ENCODE data around the gene SFRP4. TPM values are rescaled to one million over a fixed set of nuclear protein-coding genes. Genes with fewer than 3 reads are reported as not detected.

SFRP4 gene
- total and polyA plus RNA-seq, 9 of the 15 experiments (the other 6 are each of a cell fraction or from before 2014, with no cell fraction given) = not detected

- TF ChIP-seq CREB1 (IDR thresholded peaks at IDR 0.05) (no peak), CREB1 (CRISPR knock-in tag; IDR thresholded peaks at IDR 0.05) (no peak), POLR3G (IDR thresholded peaks at IDR 0.05; ENCODE audit: extremely low read depth, insufficient read length, insufficient replicate concordance) (no peak), RBBP5 (IDR thresholded peaks at IDR 0.05; ENCODE audit: borderline replicate concordance, insufficient read depth, low read length, poor library complexity, severe bottlenecking) (no peak), HOXB6 (CRISPR knock-in tag; IDR thresholded peaks at IDR 0.05; ENCODE audit: borderline replicate concordance) (no peak), ETV5 (CRISPR knock-in tag; IDR thresholded peaks at IDR 0.05; ENCODE audit: low read depth) (no peak), NBN (IDR thresholded peaks at IDR 0.05; ENCODE audit: low read depth) (no peak), ZNF121 (CRISPR knock-in tag; conservative IDR thresholded peaks at IDR 0.05) (no peak), NFE2 (IDR thresholded peaks at IDR 0.05; ENCODE audit: low read depth) (peak; percentile 78), AFF1 (IDR thresholded peaks at IDR 0.05; ENCODE audit: low read depth in 1 of 2, partially characterized antibody in 2 of 2) (no peak), L3MBTL2 (IDR thresholded peaks at IDR 0.05) (no peak), ATF6 (CRISPR knock-in tag; IDR thresholded peaks at IDR 0.05) (no peak), ZNF280B (CRISPR knock-in tag; IDR thresholded peaks at IDR 0.05) (no peak), EP300 (IDR thresholded peaks at IDR 0.05; ENCODE audit: low read length) (peak; percentile 23; the same call in 1 of the 2 replicates), CXXC5 (CRISPR knock-in tag; IDR thresholded peaks at IDR 0.05) (peak; percentile 30; the same call in 1 of the 2 replicates), PATZ1 (CRISPR knock-in tag; IDR thresholded peaks at IDR 0.05; ENCODE audit: borderline replicate concordance) (no peak), SREBF1 (IDR thresholded peaks at IDR 0.05; ENCODE audit: borderline replicate concordance, low read depth, low read length) (no peak)
Measured at GRCh38 chr7:37920849-37921805, 4.5 kb upstream of the SFRP4 start (continued).
